ENCODE data around the gene IGDCC3. TPM values are rescaled to one million over a fixed set of nuclear protein-coding genes. Genes with fewer than 3 reads are reported as not detected.
"Not testable (repeated sequence)": the region's sequence is repeated elsewhere in the genome, so short reads cannot be mapped to it uniquely, and the experiment has no call there.

The IGDCC3 gene
- total RNA-seq, 2 donors from 2014 or later: not detected

GRCh38 chr15:65399997-65400396 is 22.2 kb upstream of the IGDCC3 start:
- Mint-ChIP-seq H3K4me3 (no peak overlapping the region), H3K27ac (no peak overlapping the region), H3K4me1 (ENCODE audit: low read depth in 2 of 2) (no peaks in the 10 kb centered on the region), H3K36me3 (no peaks in the 10 kb centered on the region), H3K9me3 (no peaks in the 10 kb centered on the region), H3K27me3 (peaks cover 22 to 26% of the 10 kb centered on the region in 2 donors)
- DNase-seq (ENCODE audit: low spot score): no peak
- ATAC-seq: no peak

GRCh38 chr15:65399001-65399706 is 21.4 kb upstream of the IGDCC3 start:
- no peaks in the 10 kb centered on the region for H3K4me1 Mint-ChIP-seq (ENCODE audit: low read depth in 2 of 2)
- peaks cover 27 to 30% of the 10 kb centered on the region in 2 donors for H3K27me3 Mint-ChIP-seq
- no peak for DNase-seq (ENCODE audit: low spot score)
- ATAC-seq: no peak
- no peak overlapping the region for H3K27ac Mint-ChIP-seq
- H3K4me3 Mint-ChIP-seq: no peak overlapping the region
- H3K9me3 Mint-ChIP-seq: no peaks in the 10 kb centered on the region
- no peaks in the 10 kb centered on the region for H3K36me3 Mint-ChIP-seq

- not testable (repeated sequence) for DNase-seq (ENCODE audit: low spot score); ATAC-seq; H3K9me3 Mint-ChIP-seq; H3K36me3 Mint-ChIP-seq; H3K27ac Mint-ChIP-seq; H3K4me3 Mint-ChIP-seq; H3K4me1 Mint-ChIP-seq (ENCODE audit: low read depth in 2 of 2)
- peaks cover 32 to 37% of the 10 kb centered on the region in 2 donors for H3K27me3 Mint-ChIP-seq
Measured at GRCh38 chr15:65398486-65398885, 20.7 kb upstream of the IGDCC3 start.

DNA sequence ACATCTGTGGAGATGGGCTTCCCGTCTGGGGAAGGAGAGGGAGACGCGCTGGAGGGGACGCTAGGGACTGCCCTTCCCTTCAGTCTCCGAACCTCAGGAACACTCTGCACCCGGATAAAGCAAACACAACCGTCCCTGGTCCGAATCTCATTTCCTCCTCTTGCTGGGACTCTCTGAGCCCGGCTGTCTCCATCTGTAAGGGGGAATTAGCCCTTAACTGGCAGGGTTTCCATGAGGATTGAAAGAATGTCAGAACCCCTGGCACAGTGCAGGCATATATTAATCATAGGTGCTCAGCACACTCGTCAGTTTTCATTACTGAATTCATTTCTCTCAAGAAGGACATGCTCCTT is 19.1 kb upstream of the IGDCC3 start:
- Mint-ChIP-seq H3K27me3 (peaks cover 41 to 43% of the 10 kb centered on the region in 2 donors), H3K4me1 (ENCODE audit: low read depth in 2 of 2) (no peaks in the 10 kb centered on the region), H3K4me3 (no peak overlapping the region), H3K36me3 (no peaks in the 10 kb centered on the region), H3K9me3 (no peaks in the 10 kb centered on the region), H3K27ac (no peak overlapping the region)
- no peak for ATAC-seq
- no peak for DNase-seq (ENCODE audit: low spot score)

GRCh38 chr15:65396283-65396964 is 18.6 kb upstream of the IGDCC3 start:
- DNase-seq (ENCODE audit: low spot score) (no peak), ATAC-seq (no peak)
- Mint-ChIP-seq H3K27me3 (peaks cover 41 to 44% of the 10 kb centered on the region in 2 donors), H3K4me1 (ENCODE audit: low read depth in 2 of 2) (no peaks in the 10 kb centered on the region), H3K4me3 (no peak overlapping the region), H3K36me3 (no peaks in the 10 kb centered on the region), H3K27ac (no peak overlapping the region), H3K9me3 (no peaks in the 10 kb centered on the region)

DNA sequence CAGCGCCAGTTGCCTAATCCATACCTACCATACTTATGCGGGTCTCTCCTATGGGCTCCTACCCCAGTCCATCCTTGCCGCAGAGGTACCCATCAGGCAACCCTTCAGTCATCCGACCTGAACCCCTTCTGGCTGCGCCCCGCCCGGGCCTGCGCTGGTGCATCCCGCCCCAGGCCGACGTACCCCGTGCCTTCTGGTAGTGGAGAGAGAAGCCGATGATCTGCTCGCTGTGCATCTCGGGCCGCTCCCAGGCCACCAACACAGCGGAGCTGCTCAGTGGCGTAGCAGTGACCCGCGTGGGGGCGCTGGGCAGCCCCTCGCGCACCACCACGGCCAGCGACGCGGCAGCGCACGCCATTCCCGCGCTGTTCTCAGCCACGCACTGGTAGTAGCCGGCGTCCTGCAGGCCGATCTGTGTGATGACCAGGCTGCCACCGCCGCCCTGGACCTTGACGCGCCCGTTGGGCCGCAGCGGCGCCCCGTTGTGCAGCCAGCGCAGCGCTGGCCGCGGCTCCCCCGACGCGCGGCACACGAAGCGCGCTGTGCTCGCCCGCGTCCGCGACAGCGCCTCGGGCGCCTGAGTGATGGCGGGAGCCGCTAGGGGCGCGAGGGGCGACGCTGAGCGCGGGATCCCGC is 17.9 kb upstream of the IGDCC3 start:
- no peak for DNase-seq (ENCODE audit: low spot score)
- Mint-ChIP-seq H3K27ac (no peak overlapping the region), H3K27me3 (peaks cover 37 to 44% of the 10 kb centered on the region in 2 donors), H3K9me3 (no peaks in the 10 kb centered on the region), H3K4me3 (no peak overlapping the region), H3K36me3 (no peaks in the 10 kb centered on the region), H3K4me1 (ENCODE audit: low read depth in 2 of 2) (no peaks in the 10 kb centered on the region)
- no peak for ATAC-seq

DNA sequence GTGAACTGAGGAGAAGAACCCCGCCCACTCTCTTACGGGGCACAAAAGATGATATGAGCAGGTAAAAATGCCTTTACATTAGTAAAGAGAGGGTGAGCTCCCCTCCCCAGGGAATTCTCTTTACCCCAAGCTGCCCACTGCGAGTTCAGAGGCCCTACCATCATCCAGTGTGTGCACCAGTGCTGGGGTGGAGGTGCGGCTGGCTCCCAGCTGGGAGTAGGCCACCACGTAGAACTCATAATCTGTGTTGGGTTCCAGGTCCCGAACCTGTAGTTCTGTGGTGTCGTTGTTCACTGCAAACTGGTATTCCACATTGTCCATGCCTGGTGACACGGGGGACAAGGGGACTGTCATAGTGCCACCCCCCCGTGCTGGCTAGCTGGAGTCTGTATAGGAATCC is 17.1 kb upstream of the IGDCC3 start:
- Mint-ChIP-seq H3K4me3 (no peak overlapping the region), H3K27ac (no peak overlapping the region), H3K9me3 (no peaks in the 10 kb centered on the region), H3K27me3 (peaks cover 37 to 44% of the 10 kb centered on the region in 2 donors), H3K36me3 (no peaks in the 10 kb centered on the region), H3K4me1 (ENCODE audit: low read depth in 2 of 2) (no peaks in the 10 kb centered on the region)
- DNase-seq (ENCODE audit: low spot score) (no peak), ATAC-seq (no peak)

GRCh38 chr15:65394280-65394789 is 16.5 kb upstream of the IGDCC3 start:
- no peak for ATAC-seq

GRCh38 chr15:65393557-65393956 is 15.8 kb upstream of the IGDCC3 start:
- Mint-ChIP-seq H3K9me3 (no peaks in the 10 kb centered on the region), H3K27ac (no peak overlapping the region), H3K4me1 (ENCODE audit: low read depth in 2 of 2) (no peaks in the 10 kb centered on the region), H3K36me3 (no peaks in the 10 kb centered on the region), H3K4me3 (no peak overlapping the region), H3K27me3 (peaks cover 34 to 44% of the 10 kb centered on the region in 2 donors)
- ATAC-seq (no peak), DNase-seq (ENCODE audit: low spot score) (no peak)

More at GRCh38 chr15:65394280-65394789, 16.5 kb upstream of the IGDCC3 start:
- Mint-ChIP-seq H3K4me3 (no peak overlapping the region), H3K27me3 (peaks cover 38 to 44% of the 10 kb centered on the region in 2 donors), H3K4me1 (ENCODE audit: low read depth in 2 of 2) (no peaks in the 10 kb centered on the region), H3K27ac (no peak overlapping the region), H3K36me3 (no peaks in the 10 kb centered on the region), H3K9me3 (no peaks in the 10 kb centered on the region)
- no peak for DNase-seq (ENCODE audit: low spot score)

GRCh38 chr15:65393091-65393490 is 15.3 kb upstream of the IGDCC3 start:
- no peaks in the 10 kb centered on the region for H3K36me3 Mint-ChIP-seq
- H3K9me3 Mint-ChIP-seq: no peaks in the 10 kb centered on the region
- no peak overlapping the region for H3K27ac Mint-ChIP-seq
- DNase-seq (ENCODE audit: low spot score) (no peak), ATAC-seq (no peak)
- H3K27me3 Mint-ChIP-seq: peaks cover 34 to 44% of the 10 kb centered on the region in 2 donors
- no peak overlapping the region for H3K4me3 Mint-ChIP-seq
- no peaks in the 10 kb centered on the region for H3K4me1 Mint-ChIP-seq (ENCODE audit: low read depth in 2 of 2)

DNA sequence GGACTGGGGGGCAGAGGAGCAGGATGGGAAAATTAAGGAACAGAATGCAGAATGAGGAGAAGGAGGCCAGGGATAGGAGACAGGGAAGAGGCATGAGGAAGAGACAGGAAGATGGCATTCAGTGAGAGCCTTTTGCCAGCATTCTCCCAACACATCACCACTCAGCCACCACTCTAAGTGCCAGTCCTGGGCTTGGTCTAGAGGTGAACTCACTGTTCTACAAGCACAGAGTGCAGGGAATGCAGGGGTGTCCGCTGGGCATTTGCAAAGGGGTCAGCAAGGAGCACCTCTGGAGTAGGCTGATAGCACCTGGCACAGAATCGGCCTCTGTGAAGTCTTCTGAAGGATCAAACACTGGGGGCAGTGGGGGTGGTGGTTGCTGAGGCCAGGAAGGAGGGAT is 14.6 kb upstream of the IGDCC3 start:
- Mint-ChIP-seq H3K27me3 (peaks cover 34 to 38% of the 10 kb centered on the region in 2 donors), H3K36me3 (no peaks in the 10 kb centered on the region), H3K4me3 (no peak overlapping the region), H3K4me1 (ENCODE audit: low read depth in 2 of 2) (no peaks in the 10 kb centered on the region), H3K27ac (no peak overlapping the region), H3K9me3 (no peaks in the 10 kb centered on the region)
- DNase-seq (ENCODE audit: low spot score): no peak
- ATAC-seq: no peak

DNA sequence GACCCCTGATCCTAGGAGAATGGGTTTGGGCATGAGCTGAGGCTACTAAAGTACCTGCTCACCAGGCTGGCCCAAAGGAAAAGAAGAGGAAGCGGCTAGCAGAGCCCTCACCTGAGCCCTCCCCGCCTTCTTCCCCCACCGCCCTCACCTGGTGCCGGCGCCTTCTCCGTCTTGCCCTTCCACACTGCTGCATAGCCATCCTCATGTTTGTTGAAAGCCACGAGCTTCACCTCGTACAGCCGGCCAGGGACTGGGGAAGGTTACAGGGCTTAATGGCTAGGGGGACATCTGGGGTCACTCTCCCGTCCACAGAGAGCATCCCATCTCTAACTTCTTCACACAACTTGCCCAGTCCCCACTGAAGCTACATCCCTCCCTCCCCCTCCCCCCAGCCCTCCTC is 13.9 kb upstream of the IGDCC3 start:
- no peaks in the 10 kb centered on the region for H3K36me3 Mint-ChIP-seq
- H3K9me3 Mint-ChIP-seq: no peaks in the 10 kb centered on the region
- no peaks in the 10 kb centered on the region for H3K4me1 Mint-ChIP-seq (ENCODE audit: low read depth in 2 of 2)
- no peak overlapping the region for H3K27ac Mint-ChIP-seq
- no peak for DNase-seq (ENCODE audit: low spot score)
- H3K4me3 Mint-ChIP-seq: no peak overlapping the region
- peaks cover 27 to 32% of the 10 kb centered on the region in 2 donors for H3K27me3 Mint-ChIP-seq
- ATAC-seq: no peak

DNA sequence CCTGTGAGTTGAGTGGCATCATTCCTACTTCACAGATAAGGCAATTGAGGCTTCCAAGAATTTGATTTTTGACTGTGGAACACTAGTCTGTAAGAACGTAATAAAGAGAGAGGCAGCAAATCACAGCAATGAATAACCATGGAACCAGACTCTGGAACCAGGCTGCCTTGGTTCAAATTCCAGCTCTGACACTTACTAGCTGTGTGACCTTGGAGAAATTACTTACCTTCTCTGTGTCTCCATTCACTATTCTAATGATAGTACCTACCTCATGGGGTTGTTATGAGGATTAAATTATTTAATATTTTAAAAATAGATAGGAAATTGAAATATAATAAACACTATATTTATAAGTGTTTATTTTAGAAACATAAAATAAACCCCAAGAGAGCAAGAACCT is 12.6 kb upstream of the IGDCC3 start:
- DNase-seq (ENCODE audit: low spot score): no peak
- Mint-ChIP-seq H3K4me1 (ENCODE audit: low read depth in 2 of 2) (peaks cover 0 to 3% of the 10 kb centered on the region in 2 donors), H3K27ac (no peak overlapping the region), H3K27me3 (peaks cover 19 to 23% of the 10 kb centered on the region in 2 donors), H3K9me3 (no peaks in the 10 kb centered on the region), H3K36me3 (no peaks in the 10 kb centered on the region), H3K4me3 (no peak overlapping the region)
- ATAC-seq: no peak

GRCh38 chr15:65389226-65389625 is 11.4 kb upstream of the IGDCC3 start:
- peaks cover 14 to 18% of the 10 kb centered on the region in 2 donors for H3K27me3 Mint-ChIP-seq

More at GRCh38 chr15:65389226-65389625, 11.4 kb upstream of the IGDCC3 start:
- no peaks in the 10 kb centered on the region for H3K36me3 Mint-ChIP-seq
- ATAC-seq (no peak), DNase-seq (ENCODE audit: low spot score) (no peak)
- H3K4me1 Mint-ChIP-seq (ENCODE audit: low read depth in 2 of 2): peaks cover 0 to 11% of the 10 kb centered on the region in 2 donors
- no peak overlapping the region for H3K27ac Mint-ChIP-seq
- H3K9me3 Mint-ChIP-seq: no peaks in the 10 kb centered on the region
- no peak overlapping the region for H3K4me3 Mint-ChIP-seq

Measured in natural killer cell treated with Interleukin-12 subunit alpha and Interleukin-12 subunit beta and Interleukin-15 and Interleukin-18, amount 100 ng/mL, for 72 hours (primary cell).